Heart left ventricle (tissue), 16 donors: Measurements from ENCODE around the gene RABL6. TPM values are rescaled to one million over a fixed set of nuclear protein-coding genes. Genes with fewer than 3 reads are reported as not detected.

Experiments used
- ATAC-seq, 4 donors: fragments of 200-7000 bp; cut with Tn5 transposase; one replicate each; pipeline ENCODE4 v1.9.1; 2020 to 2022; ENCODE audit warnings: moderate library complexity in 4 of 4, mild to moderate bottlenecking in 3 of 4, moderate number of reproducible peaks in 1 of 4
- DNase-seq, 5 donors: peaks; one replicate each; pipeline ENCODE4 v3.0.0-alpha.2; 2020
- H3K27ac ChIP-seq, 12 donors: fragments of 200-600 bp; sonication (generic) in 4 of 12; one replicate each; pipeline versions ENCODE4 v1.5.0 to v1.8.0; 2016 to 2022; ENCODE audit warnings: mild to moderate bottlenecking in 2 of 12
- H3K27me3 ChIP-seq, 9 donors: fragments of 200-600 bp; sonication (generic) in 2 of 9; one replicate each; pipeline versions ENCODE4 v1.5.1 to v1.8.0; 2016 to 2022; ENCODE audit warnings: mild to moderate bottlenecking in 3 of 9
- H3K36me3 ChIP-seq, 9 donors: fragments of 200-600 bp; sonication (generic) in 2 of 9; one replicate each; pipeline versions ENCODE4 v1.5.0 to v1.8.0; 2018 to 2022; ENCODE audit warnings: mild to moderate bottlenecking in 2 of 9
- H3K4me1 ChIP-seq, 12 donors: fragments of 200-600 bp; sonication (generic) in 4 of 12; one replicate each; pipeline versions ENCODE4 v1.5.0 to v1.8.0; 2016 to 2022; ENCODE audit warnings: mild to moderate bottlenecking in 3 of 12
- H3K4me3 ChIP-seq, 12 donors: fragments of 200-600 bp; sonication (generic) in 4 of 12; one replicate each; pipeline versions ENCODE4 v1.5.0 to v1.8.0; 2017 to 2022; ENCODE audit warnings: mild to moderate bottlenecking in 9 of 12, moderate library complexity in 4 of 12
- H3K9me3 ChIP-seq, 12 donors: fragments of 200-600 bp; sonication (generic) in 4 of 12; one replicate each; pipeline versions ENCODE4 v1.5.0 to v1.8.0; 2016 to 2022; ENCODE audit warnings: mild to moderate bottlenecking in 1 of 12
- POLR2A ChIP-seq, 2 donors: fragments of 450-650 bp; IDR thresholded peaks; one replicate each; pipeline ENCODE4 v1.6.1; 2017; ENCODE audit warnings: antibody characterized with exemption in 2 of 2, mild to moderate bottlenecking in 2 of 2, moderate library complexity in 2 of 2
- WGBS, 4 donors: extraction: QIAGEN DNeasy Blood & Tissue Kit in 2 of 4; methylation state at CpG; one replicate each; pipeline versions ENCODE4 v1.1.5 to v1.1.7; 2013 to 2018; 5-methylcytosine and 5-hydroxymethylcytosine counted together
- intact Hi-C, 10 donors: fragments of 100-400 bp; cut with DNase I; formaldehyde crosslinking; loops; one replicate each; pipeline versions ENCODE4 v1.11.1 to v1.14.2; 2022
- polyA plus RNA-seq, 2 donors: library from polyadenylated mRNA; stranded (reverse); fragments of 200-250 nt; gene quantifications; one replicate each; pipeline ENCODE4 v1.2.3, GENCODE V29; 2013
- total RNA-seq, 9 donors: library from RNA; depleted of rRNA in 2 of 9; stranded (reverse); fragments of >200 nt in 2 of 9; fragmentation: NEBNext Ultra II Directional in 3 of 9; extraction: Animal tissue kit (Norgen Biotek cat#: 25700) in 3 of 9; gene quantifications; one replicate each; pipeline versions ENCODE4 v1.1.0 to v1.2.4, GENCODE V29; 2016 to 2023
- TF ChIP-seq, protein P1 (sequence below), 12 donors: fragments of 200-600 bp; sonication (generic) in 4 of 12; IDR thresholded peaks; one replicate each; pipeline versions ENCODE4 v1.5.0 to v1.8.0; 2018 to 2022; ENCODE audit warnings: antibody characterized with exemption in 12 of 12, mild to moderate bottlenecking in 5 of 12
- donor health status: ischemic (EF 13 %, LVEDD 7.1; RV severe dilation, severe dysfunction).
- donor health status: healthy with polysubstance abuse.
- donor health status: DM: no; HTN: yes; CAD: no.
- donor health status: DM: no; HTN: no; CAD: no.
- donor health status: ischemic (EF 25% LVEDD 6.9; RV normal size, moderate dysfunction).
- donor health status: ischemic (EF 25% LVEDD 5.7; RV mildly dilated, moderate dysfunction).
- donor health status: healthy.
- donor health status: DM: yes; HTN: yes; CAD: no.
- donor health status: ischemic (EF 35%, LVEDD 5.7; RV mildly dilated, moderate dysfunction).
- donor health status: nonischemic (EF 11% LVEDD 7.7; RV severe dilation, severe dysfunction).
- donor health status: DM: yes; HTN: yes; CAD: no.
- donor health status: PGD.
- donor health status: ischemic (EF 29% LVEDD 5.4; RV normal size, mild dysfunction).
- donor health status: nonischemic (EF 23%, LVEDD 6.1; RV moderate dilation, normal function).

RABL6 gene
- total and polyA plus RNA-seq, 11 donors, result 59.4 to 90.8 (median 71.6) TPM

DNA sequence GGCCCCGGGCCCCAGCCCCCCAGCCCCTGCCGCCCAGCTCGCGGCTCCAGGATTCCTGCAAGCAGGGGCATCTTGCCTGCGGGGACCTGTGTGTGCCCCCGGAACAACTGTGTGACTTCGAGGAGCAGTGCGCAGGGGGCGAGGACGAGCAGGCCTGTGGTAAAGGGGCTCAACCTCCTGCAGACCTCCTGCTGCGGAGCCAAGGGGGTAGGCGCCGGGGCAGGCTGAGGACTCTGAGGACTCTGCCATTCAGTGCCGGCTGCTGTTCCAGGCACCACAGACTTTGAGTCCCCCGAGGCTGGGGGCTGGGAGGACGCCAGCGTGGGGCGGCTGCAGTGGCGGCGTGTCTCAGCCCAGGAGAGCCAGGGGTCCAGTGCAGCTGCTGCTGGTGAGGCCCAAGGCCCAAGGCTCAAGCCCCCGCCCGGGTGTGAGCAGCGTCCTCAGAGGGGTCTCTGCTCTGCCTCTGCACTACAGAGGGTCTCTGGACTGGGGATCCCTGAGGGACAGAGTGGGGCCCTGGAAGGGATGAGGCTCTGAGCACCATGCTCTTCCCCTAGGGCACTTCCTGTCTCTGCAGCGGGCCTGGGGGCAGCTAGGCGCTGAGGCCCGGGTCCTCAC, 47.8 kb downstream of the RABL6 start:
- Histone ChIP-seq H3K36me3 (peaks cover 0 to 19% (median 9%) of the 10 kb centered on the region in 9 donors), H3K4me3 (no peak overlapping the region), H3K27me3 (no peaks in the 10 kb centered on the region), H3K27ac (no peak overlapping the region), H3K4me1 (peaks cover 0 to 37% (median 17%) of the 10 kb centered on the region in 12 donors), H3K9me3 (no peaks in the 10 kb centered on the region)
- intact Hi-C loops, result no loop called here
- ATAC-seq (no peak), DNase-seq (peak in 3 of 5 donors; percentile 5 to 29 (median 27))
- TF ChIP-seq POLR2A (IDR thresholded peaks at IDR 0.05), result no peak
- TF ChIP-seq, protein P1, sequence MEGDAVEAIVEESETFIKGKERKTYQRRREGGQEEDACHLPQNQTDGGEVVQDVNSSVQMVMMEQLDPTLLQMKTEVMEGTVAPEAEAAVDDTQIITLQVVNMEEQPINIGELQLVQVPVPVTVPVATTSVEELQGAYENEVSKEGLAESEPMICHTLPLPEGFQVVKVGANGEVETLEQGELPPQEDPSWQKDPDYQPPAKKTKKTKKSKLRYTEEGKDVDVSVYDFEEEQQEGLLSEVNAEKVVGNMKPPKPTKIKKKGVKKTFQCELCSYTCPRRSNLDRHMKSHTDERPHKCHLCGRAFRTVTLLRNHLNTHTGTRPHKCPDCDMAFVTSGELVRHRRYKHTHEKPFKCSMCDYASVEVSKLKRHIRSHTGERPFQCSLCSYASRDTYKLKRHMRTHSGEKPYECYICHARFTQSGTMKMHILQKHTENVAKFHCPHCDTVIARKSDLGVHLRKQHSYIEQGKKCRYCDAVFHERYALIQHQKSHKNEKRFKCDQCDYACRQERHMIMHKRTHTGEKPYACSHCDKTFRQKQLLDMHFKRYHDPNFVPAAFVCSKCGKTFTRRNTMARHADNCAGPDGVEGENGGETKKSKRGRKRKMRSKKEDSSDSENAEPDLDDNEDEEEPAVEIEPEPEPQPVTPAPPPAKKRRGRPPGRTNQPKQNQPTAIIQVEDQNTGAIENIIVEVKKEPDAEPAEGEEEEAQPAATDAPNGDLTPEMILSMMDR (IDR thresholded peaks at IDR 0.05), result no peak
- WGBS, 4 donors, result 80 to 84% (median 81%) methylated on average over 5 to 26 of the region's 26 CpGs

DNA sequence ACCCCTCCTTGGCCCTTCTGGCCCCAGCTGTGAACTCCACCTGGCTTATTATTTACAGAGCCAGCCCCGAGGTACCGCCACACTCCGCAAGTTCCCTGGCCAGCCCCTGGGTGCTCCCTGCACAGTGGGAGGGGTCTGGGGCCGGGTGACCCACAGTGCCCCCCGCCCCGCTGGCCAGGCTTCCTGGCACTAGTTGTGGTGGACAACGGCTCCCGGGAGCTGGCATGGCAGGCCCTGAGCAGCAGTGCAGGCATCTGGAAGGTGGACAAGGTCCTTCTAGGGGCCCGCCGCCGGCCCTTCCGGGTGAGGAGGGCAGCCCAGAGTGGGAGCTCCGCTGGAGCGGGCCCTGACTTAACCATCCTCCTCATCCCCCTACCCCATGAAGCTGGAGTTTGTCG, 48.3 kb downstream of the RABL6 start:
- Histone ChIP-seq H3K27me3 (no peaks in the 10 kb centered on the region), H3K4me1 (peaks cover 0 to 32% (median 12%) of the 10 kb centered on the region in 12 donors), H3K36me3 (peaks cover 0 to 20% (median 9%) of the 10 kb centered on the region in 9 donors), H3K9me3 (no peaks in the 10 kb centered on the region), H3K4me3 (no peak overlapping the region), H3K27ac (no peak overlapping the region)
- TF ChIP-seq, protein P1 (IDR thresholded peaks at IDR 0.05), result no peak
- no peak for TF ChIP-seq POLR2A (IDR thresholded peaks at IDR 0.05)
- no peak for ATAC-seq
- peak in 2 of 5 donors; percentile 21 to 24 for DNase-seq
- intact Hi-C loops, result no loop called here
- 75 to 89% (median 80%) methylated on average over 6 to 15 of the region's 15 CpGs for WGBS, 4 donors

DNA sequence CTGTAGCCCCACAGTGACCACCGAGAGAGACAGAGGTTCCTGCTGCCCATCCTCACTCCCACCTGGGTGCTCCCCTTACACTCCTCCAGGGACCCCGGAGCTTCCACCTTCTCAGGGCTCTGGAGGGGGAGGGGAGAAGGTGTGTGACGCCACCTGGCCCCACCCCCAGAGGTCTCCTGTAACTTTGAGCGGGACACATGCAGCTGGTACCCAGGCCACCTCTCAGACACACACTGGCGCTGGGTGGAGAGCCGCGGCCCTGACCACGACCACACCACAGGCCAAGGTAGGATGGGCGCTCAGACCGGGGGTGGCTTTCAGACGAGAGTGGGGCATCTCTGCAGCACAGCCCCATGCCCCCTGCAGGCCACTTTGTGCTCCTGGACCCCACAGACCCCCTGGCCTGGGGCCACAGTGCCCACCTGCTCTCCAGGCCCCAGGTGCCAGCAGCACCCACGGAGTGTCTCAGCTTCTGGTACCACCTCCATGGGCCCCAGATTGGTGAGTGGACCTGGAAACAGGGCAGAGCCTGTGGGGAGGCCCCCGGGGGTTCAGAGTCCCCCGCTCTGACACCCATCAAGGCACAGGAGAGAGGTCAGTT, 48.9 kb downstream of the RABL6 start:
- Histone ChIP-seq H3K36me3 (peaks cover 0 to 20% (median 11%) of the 10 kb centered on the region in 9 donors), H3K27me3 (no peaks in the 10 kb centered on the region), H3K9me3 (no peaks in the 10 kb centered on the region), H3K27ac (no peak overlapping the region), H3K4me1 (peaks cover 0 to 27% (median 9%) of the 10 kb centered on the region in 12 donors), H3K4me3 (no peak overlapping the region)
- DNase-seq (peak in 2 of 5 donors; percentile 10 to 17), ATAC-seq (no peak)
- intact Hi-C loops, result no loop called here
- 82 to 90% (median 87%) methylated on average over 11 to 14 of the region's 14 CpGs for WGBS, 4 donors
- TF ChIP-seq, protein P1 (IDR thresholded peaks at IDR 0.05), result no peak

DNA sequence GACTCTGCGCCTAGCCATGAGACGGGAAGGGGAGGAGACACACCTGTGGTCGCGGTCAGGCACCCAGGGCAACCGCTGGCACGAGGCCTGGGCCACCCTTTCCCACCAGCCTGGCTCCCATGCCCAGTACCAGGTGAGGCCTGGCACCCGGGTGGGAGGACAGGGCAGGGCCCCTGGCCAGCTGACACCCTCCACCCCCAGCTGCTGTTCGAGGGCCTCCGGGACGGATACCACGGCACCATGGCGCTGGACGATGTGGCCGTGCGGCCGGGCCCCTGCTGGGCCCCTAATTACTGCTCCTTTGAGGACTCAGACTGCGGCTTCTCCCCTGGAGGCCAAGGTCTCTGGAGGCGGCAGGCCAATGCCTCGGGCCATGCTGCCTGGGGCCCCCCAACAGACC, 49.4 kb downstream of the RABL6 start:
- Histone ChIP-seq H3K36me3 (peaks cover 0 to 25% (median 17%) of the 10 kb centered on the region in 9 donors), H3K27ac (no peak overlapping the region), H3K9me3 (no peaks in the 10 kb centered on the region), H3K4me3 (no peak overlapping the region), H3K4me1 (peaks cover 0 to 21% (median 8%) of the 10 kb centered on the region in 12 donors), H3K27me3 (no peaks in the 10 kb centered on the region)
- 87 to 96% (median 92%) methylated on average over 8 to 19 of the region's 19 CpGs for WGBS, 4 donors
- TF ChIP-seq, protein P1 (IDR thresholded peaks at IDR 0.05), result no peak
- TF ChIP-seq POLR2A (IDR thresholded peaks at IDR 0.05), result no peak
- DNase-seq, result peak in 3 of 5 donors; percentile 7 to 28 (median 21)
- intact Hi-C loops, result no loop called here
- no peak for ATAC-seq
